H9 (cell line): ENCODE data around the gene CXXC1. TPM values are rescaled to one million over a fixed set of nuclear protein-coding genes. Genes with fewer than 3 reads are reported as not detected.

Source experiments
- DNase-seq: peaks from one replicate; pipeline ENCODE4 v3.0.0-alpha.2; 2017
- H2AFZ ChIP-seq: one replicate; pipeline ENCODE4 v1.6.1; 2013; ENCODE audit warnings: mild to moderate bottlenecking, low read length, control low read depth, moderate library complexity
- H2AK5ac ChIP-seq: 2 replicates; pipeline ENCODE4 v1.6.1; 2013; ENCODE audit warnings: low read length, control low read depth, mixed read lengths; ENCODE audit not compliant: insufficient read length
- H2BK120ac ChIP-seq: one replicate; pipeline ENCODE4 v1.6.1; 2013; ENCODE audit warnings: low read depth, mild to moderate bottlenecking, low read length, control low read depth, inconsistent platforms; ENCODE audit not compliant: poor library complexity, severe bottlenecking
- H2BK12ac ChIP-seq: 2 replicates; pipeline ENCODE4 v1.6.1; 2013; ENCODE audit warnings: low read length, control low read depth, mixed read lengths, low read depth; ENCODE audit not compliant: insufficient read length
- H2BK15ac ChIP-seq: 2 replicates; pipeline ENCODE4 v1.6.1; 2013; ENCODE audit warnings: low read depth, low read length, control low read depth
- H2BK20ac ChIP-seq: one replicate; pipeline ENCODE4 v1.6.1; 2013; ENCODE audit warnings: low read depth, mild to moderate bottlenecking, low read length, control low read depth, inconsistent platforms; ENCODE audit not compliant: poor library complexity, severe bottlenecking
- H2BK5ac ChIP-seq: 2 replicates; pipeline ENCODE4 v1.6.1; 2013; ENCODE audit warnings: low read length, control low read depth, mixed read lengths; ENCODE audit not compliant: insufficient read length
- H3K14ac ChIP-seq: 2 replicates; pipeline ENCODE4 v1.6.1; 2013; ENCODE audit warnings: low read length, control low read depth; ENCODE audit not compliant: insufficient read depth
- H3K18ac ChIP-seq: 2 replicates; pipeline ENCODE4 v1.6.1; 2013; ENCODE audit warnings: low read depth, mild to moderate bottlenecking, mixed read lengths, low read length, control low read depth; ENCODE audit not compliant: insufficient read length
- H3K23ac ChIP-seq: 2 replicates; pipeline ENCODE4 v1.6.1; 2013; ENCODE audit warnings: low read length, control low read depth, mixed read lengths, low read depth; ENCODE audit not compliant: insufficient read length
- H3K23me2 ChIP-seq: 2 replicates; pipeline ENCODE4 v1.6.1; 2013; ENCODE audit warnings: low read depth, mild to moderate bottlenecking, mixed read lengths, low read length, control low read depth; ENCODE audit not compliant: insufficient read length, poor library complexity, severe bottlenecking
- H3K27ac ChIP-seq: 2 replicates; pipeline ENCODE4 v1.5.1; 2013; ENCODE audit warnings: low read length, control low read depth, mixed read lengths, low read depth; ENCODE audit not compliant: insufficient read length
- H3K27me3 ChIP-seq: 2 replicates; pipeline ENCODE4 v1.6.1; 2013; ENCODE audit warnings: low read length, control low read depth, inconsistent platforms; ENCODE audit not compliant: insufficient read depth
- H3K4ac ChIP-seq: 2 replicates; pipeline ENCODE4 v1.6.1; 2013; ENCODE audit warnings: low read depth, mild to moderate bottlenecking, control low read depth, inconsistent platforms, low read length, moderate library complexity
- H3K4me1 ChIP-seq: 2 replicates; pipeline ENCODE4 v1.6.1; 2013; ENCODE audit warnings: low read length, control low read depth, inconsistent platforms; ENCODE audit not compliant: insufficient read depth
- H3K4me2 ChIP-seq: 2 replicates; pipeline ENCODE4 v1.6.1; 2013; ENCODE audit warnings: low read length, control low read depth, mixed read lengths; ENCODE audit not compliant: insufficient read length, insufficient read depth
- H3K56ac ChIP-seq: 2 replicates; pipeline ENCODE4 v1.6.1; 2013; ENCODE audit warnings: low read depth, mild to moderate bottlenecking, mixed read lengths, low read length, control low read depth; ENCODE audit not compliant: insufficient read length
- H3K79me1 ChIP-seq: 2 replicates; pipeline ENCODE4 v1.6.1; 2013; ENCODE audit warnings: low read depth, mild to moderate bottlenecking, moderate library complexity, low read length, control low read depth, inconsistent platforms; ENCODE audit not compliant: insufficient read depth, poor library complexity, severe bottlenecking
- H3K79me2 ChIP-seq: 2 replicates; pipeline ENCODE4 v1.6.1; 2013; ENCODE audit warnings: low read length, control low read depth, inconsistent platforms; ENCODE audit not compliant: insufficient read depth
- H3K9ac ChIP-seq: 2 replicates; pipeline ENCODE4 v1.6.1; 2013; ENCODE audit warnings: low read length, control low read depth, mixed read lengths; ENCODE audit not compliant: insufficient read length; ENCODE audit errors: extremely low read depth
- H3K9me3 ChIP-seq: one replicate; pipeline ENCODE4 v1.6.1; 2013; ENCODE audit warnings: low read depth, low read length, inconsistent platforms; ENCODE audit not compliant: control insufficient read depth
- H3T11ph ChIP-seq: one replicate; pipeline ENCODE4 v1.6.1; 2013; ENCODE audit warnings: mild to moderate bottlenecking, low read length, control low read depth, inconsistent platforms
- H4K20me1 ChIP-seq: one replicate; pipeline ENCODE4 v1.6.1; 2013; ENCODE audit not compliant: control insufficient read depth, insufficient read length, insufficient read depth
- H4K5ac ChIP-seq: 2 replicates; pipeline ENCODE4 v1.6.1; 2013; ENCODE audit warnings: low read depth, mild to moderate bottlenecking, mixed read lengths, low read length, control low read depth; ENCODE audit not compliant: insufficient read length
- H4K8ac ChIP-seq: replicated peaks from 2 replicates; pipeline ENCODE4 v1.6.1; 2013; ENCODE audit warnings: low read length, control low read depth, mixed read lengths, low read depth; ENCODE audit not compliant: insufficient read length
- H4K91ac ChIP-seq: 2 replicates; pipeline ENCODE4 v1.6.1; 2013; ENCODE audit warnings: low read depth, mild to moderate bottlenecking, moderate library complexity, mixed read lengths, low read length, control low read depth; ENCODE audit not compliant: insufficient read length
- H3K27ac Mint-ChIP-seq, 3 experiments: 2 replicates in 2 of 3; 3 replicates in 1 of 3; pipeline ENCODE4 v1.8.0; 2020 to 2021; ENCODE audit warnings: mixed read lengths in 3 of 3, mild to moderate bottlenecking in 1 of 3, moderate library complexity in 1 of 3
- H3K27me3 Mint-ChIP-seq: 2 replicates; pipeline ENCODE4 v1.8.0; 2021; ENCODE audit warnings: low read depth, mild to moderate bottlenecking, moderate library complexity, mixed read lengths
- H3K36me3 Mint-ChIP-seq, 3 experiments: 2 replicates in 2 of 3; 3 replicates in 1 of 3; pipeline ENCODE4 v1.8.0; 2020 to 2021; ENCODE audit warnings: low read depth in 3 of 3, mixed read lengths in 3 of 3; ENCODE audit not compliant: insufficient read depth in 1 of 3
- H3K4me1 Mint-ChIP-seq, 2 experiments: 2 replicates each; pipeline ENCODE4 v1.8.0; 2020; ENCODE audit warnings: mixed read lengths in 2 of 2
- H3K4me3 Mint-ChIP-seq, 2 experiments: 2 replicates in 1 of 2; 3 replicates in 1 of 2; pipeline ENCODE4 v1.8.0; 2020 to 2021; ENCODE audit warnings: mild to moderate bottlenecking in 2 of 2, mixed read lengths in 2 of 2, moderate library complexity in 1 of 2
- H3K9me3 Mint-ChIP-seq, 2 experiments: 2 replicates in 1 of 2; 3 replicates in 1 of 2; pipeline ENCODE4 v1.8.0; 2020; ENCODE audit warnings: mild to moderate bottlenecking in 2 of 2, mixed read lengths in 2 of 2, moderate library complexity in 1 of 2
- WGBS: extraction: QIAGEN DNeasy Blood & Tissue Kit; methylation state at CpG from one replicate; pipeline ENCODE4 v1.1.7; 2013; ENCODE audit warnings: missing lambda C conversion rate, low lambda C conversion rate, mixed read lengths; ENCODE audit not compliant: insufficient read length; ENCODE audit errors: extremely low coverage; 5-methylcytosine and 5-hydroxymethylcytosine counted together
- total RNA-seq: library from RNA; stranded (reverse); gene quantifications from 2 replicates; pipeline ENCODE4 v1.2.1, GENCODE V29; 2021
- TF ChIP-seq, protein P1 (sequence below): fragments of 200-600 bp; sonication (generic); conservative IDR thresholded peaks from 3 replicates; pipeline ENCODE4 v1.8.0; 2021; ENCODE audit warnings: antibody characterized with exemption, mild to moderate bottlenecking

CXXC1 gene
- total RNA-seq, 1 experiment from 2014 or later: 95.9 TPM

DNA sequence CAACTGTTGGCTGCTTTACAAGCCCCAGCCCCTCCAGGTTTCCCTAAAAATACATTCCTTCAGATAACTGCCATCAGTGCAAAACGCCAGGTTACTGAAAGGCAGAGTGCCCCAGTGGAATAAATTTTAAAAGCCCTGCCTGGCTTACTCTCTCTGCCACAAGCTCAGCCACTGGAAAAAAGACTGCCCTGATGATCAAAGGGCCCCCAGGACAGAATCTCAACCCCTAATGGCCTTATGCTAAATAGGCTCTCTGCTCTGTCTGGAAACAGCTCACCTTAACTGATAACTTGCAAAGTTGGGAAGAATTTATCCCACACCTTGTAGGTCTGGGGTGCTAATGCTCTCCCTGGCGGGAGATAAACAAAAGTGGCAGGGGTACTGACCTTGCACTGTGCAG lies 55.1 kb downstream of the CXXC1 start:
- H3K79me2 ChIP-seq: no peaks in the 10 kb centered on the region
- H4K91ac ChIP-seq: no peak overlapping the region
- H3K14ac ChIP-seq: no peak overlapping the region
- H2BK20ac ChIP-seq: no peak overlapping the region
- peaks cover 4 to 6% of the 10 kb centered on the region in 2 experiments; a peak in 4 of 5 replicates for H3K9me3 Mint-ChIP-seq
- H3K4me3 Mint-ChIP-seq: no peak overlapping the region
- no peak for DNase-seq
- TF ChIP-seq, protein P1, sequence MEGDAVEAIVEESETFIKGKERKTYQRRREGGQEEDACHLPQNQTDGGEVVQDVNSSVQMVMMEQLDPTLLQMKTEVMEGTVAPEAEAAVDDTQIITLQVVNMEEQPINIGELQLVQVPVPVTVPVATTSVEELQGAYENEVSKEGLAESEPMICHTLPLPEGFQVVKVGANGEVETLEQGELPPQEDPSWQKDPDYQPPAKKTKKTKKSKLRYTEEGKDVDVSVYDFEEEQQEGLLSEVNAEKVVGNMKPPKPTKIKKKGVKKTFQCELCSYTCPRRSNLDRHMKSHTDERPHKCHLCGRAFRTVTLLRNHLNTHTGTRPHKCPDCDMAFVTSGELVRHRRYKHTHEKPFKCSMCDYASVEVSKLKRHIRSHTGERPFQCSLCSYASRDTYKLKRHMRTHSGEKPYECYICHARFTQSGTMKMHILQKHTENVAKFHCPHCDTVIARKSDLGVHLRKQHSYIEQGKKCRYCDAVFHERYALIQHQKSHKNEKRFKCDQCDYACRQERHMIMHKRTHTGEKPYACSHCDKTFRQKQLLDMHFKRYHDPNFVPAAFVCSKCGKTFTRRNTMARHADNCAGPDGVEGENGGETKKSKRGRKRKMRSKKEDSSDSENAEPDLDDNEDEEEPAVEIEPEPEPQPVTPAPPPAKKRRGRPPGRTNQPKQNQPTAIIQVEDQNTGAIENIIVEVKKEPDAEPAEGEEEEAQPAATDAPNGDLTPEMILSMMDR: no peak
- no peak overlapping the region for H3K27ac ChIP-seq
- H3K56ac ChIP-seq: no peak overlapping the region
- no peak overlapping the region for H2BK15ac ChIP-seq
- no peak overlapping the region; a peak in 1 of 7 replicates for H3K27ac Mint-ChIP-seq
- WGBS: no CpG with 5 or more reads among the region's 2 CpGs
- H2AFZ ChIP-seq: no peak overlapping the region
- no peak overlapping the region for H2AK5ac ChIP-seq
- H3K27me3 Mint-ChIP-seq: peaks cover 12% of the 10 kb centered on the region
- no peak overlapping the region for H4K8ac ChIP-seq
- no peak overlapping the region for H4K5ac ChIP-seq
- no peak overlapping the region for H3K9ac ChIP-seq
- H3K18ac ChIP-seq: no peak overlapping the region
- no peak overlapping the region for H3K4me2 ChIP-seq
- H3K23me2 ChIP-seq: no peaks in the 10 kb centered on the region
- H3K4me1 Mint-ChIP-seq: peaks cover 8 to 12% of the 10 kb centered on the region in 2 experiments
- no peak overlapping the region for H3K4ac ChIP-seq
- H3K36me3 Mint-ChIP-seq: peaks cover 0 to 5% (median 1%) of the 10 kb centered on the region in 3 experiments; a peak in 3 of 7 replicates
- no peaks in the 10 kb centered on the region for H3K79me1 ChIP-seq
- H3K4me1 ChIP-seq: no peaks in the 10 kb centered on the region
- H3K9me3 ChIP-seq: no peaks in the 10 kb centered on the region
- no peak overlapping the region for H3T11ph ChIP-seq
- H3K23ac ChIP-seq: no peak overlapping the region
- H3K27me3 ChIP-seq: no peaks in the 10 kb centered on the region
- no peak overlapping the region for H2BK120ac ChIP-seq
- no peak overlapping the region for H2BK5ac ChIP-seq
- no peaks in the 10 kb centered on the region for H4K20me1 ChIP-seq
- H2BK12ac ChIP-seq: no peak overlapping the region

Other genes with a start within 250 kb of the CXXC1 start
- gene MYO5B, start 92.5 kb downstream of the CXXC1 start, total RNA-seq: 9.0 and 9.3 TPM in 2 replicates
- gene CFAP53, start 21.2 kb downstream of the CXXC1 start, total RNA-seq: 0.15 and 0.22 TPM in 2 replicates
- gene MBD1, start 6.2 kb downstream of the CXXC1 start, total RNA-seq: 57.2 and 58.1 TPM in 2 replicates
- 20.2 and 20.6 TPM in 2 replicates for gene SKA1, start 87.4 kb upstream of the CXXC1 start, total RNA-seq